GM12892 (cell line): ENCODE measurements around the gene OTC.

ENCODE experiments used
- POLR2AphosphoS5 ChIP-seq: IDR thresholded peaks from 2 replicates; pipeline ENCODE4 v1.6.1; 2011; ENCODE audit warnings: low read depth, low read length, control low read depth
- TAF1 ChIP-seq: IDR thresholded peaks from 2 replicates; pipeline ENCODE4 v1.6.1; 2011; ENCODE audit warnings: low read depth, mild to moderate bottlenecking, control low read depth, low read length, borderline replicate concordance

DNA sequence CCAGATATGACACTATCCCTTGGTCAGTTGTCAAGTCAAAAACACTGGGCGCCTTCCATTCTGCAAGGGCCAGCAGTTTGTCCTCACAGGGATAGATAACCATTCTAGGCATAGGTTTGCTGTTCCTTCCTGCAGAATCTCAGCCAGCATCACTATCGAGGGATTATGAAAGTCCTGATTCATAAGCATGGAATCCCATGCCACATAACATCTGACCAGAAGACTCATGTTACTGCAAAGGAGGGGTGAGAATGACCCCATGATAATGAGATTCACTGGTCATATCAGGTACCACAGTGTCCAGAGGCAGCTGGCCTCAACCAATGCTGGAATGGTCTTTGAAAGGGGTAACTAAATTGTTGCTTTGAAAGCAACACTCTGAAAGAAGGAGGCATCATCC, 84.7 kb downstream of the OTC start:
- TF ChIP-seq TAF1: no peak
- no peak for TF ChIP-seq POLR2AphosphoS5
